GM12874 (cell line): ENCODE results near the gene SDHA.

Experiments used
- TF ChIP-seq, protein P1 (sequence below): IDR thresholded peaks from 2 replicates; pipeline ENCODE4 v1.5.1; 2011; ENCODE audit warnings: low read depth, mild to moderate bottlenecking, control low read depth, low read length, moderate library complexity; ENCODE audit not compliant: insufficient read depth

The SDHA gene

DNA sequence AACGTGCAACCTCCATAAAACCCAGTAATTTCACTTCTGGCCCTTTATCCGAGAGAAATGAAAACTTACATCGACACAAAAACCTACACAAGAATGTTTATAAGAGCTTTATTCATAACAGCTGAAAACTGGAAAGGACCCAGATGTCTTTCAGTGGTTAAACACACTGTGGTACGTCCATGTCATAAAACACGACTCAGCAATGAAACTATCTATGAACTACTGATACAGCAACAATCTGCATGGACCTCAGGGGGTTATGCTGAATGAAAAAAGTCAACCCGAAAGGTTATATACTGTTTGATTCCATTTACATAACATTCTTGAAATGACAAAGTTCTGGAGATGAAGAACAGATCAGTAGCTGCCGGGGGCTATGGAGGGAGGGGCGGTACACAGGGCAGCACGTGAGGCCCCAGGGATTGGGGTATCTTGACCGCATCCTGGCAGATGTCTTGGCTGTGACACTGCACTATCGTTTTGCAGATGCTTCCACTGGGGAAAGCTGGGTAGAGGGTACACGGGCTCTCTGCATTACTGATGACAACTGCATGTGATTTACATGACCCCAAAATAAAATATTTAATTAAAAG is 4.2 kb upstream of the SDHA start:
- TF ChIP-seq, protein P1, sequence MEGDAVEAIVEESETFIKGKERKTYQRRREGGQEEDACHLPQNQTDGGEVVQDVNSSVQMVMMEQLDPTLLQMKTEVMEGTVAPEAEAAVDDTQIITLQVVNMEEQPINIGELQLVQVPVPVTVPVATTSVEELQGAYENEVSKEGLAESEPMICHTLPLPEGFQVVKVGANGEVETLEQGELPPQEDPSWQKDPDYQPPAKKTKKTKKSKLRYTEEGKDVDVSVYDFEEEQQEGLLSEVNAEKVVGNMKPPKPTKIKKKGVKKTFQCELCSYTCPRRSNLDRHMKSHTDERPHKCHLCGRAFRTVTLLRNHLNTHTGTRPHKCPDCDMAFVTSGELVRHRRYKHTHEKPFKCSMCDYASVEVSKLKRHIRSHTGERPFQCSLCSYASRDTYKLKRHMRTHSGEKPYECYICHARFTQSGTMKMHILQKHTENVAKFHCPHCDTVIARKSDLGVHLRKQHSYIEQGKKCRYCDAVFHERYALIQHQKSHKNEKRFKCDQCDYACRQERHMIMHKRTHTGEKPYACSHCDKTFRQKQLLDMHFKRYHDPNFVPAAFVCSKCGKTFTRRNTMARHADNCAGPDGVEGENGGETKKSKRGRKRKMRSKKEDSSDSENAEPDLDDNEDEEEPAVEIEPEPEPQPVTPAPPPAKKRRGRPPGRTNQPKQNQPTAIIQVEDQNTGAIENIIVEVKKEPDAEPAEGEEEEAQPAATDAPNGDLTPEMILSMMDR, result no peak

DNA sequence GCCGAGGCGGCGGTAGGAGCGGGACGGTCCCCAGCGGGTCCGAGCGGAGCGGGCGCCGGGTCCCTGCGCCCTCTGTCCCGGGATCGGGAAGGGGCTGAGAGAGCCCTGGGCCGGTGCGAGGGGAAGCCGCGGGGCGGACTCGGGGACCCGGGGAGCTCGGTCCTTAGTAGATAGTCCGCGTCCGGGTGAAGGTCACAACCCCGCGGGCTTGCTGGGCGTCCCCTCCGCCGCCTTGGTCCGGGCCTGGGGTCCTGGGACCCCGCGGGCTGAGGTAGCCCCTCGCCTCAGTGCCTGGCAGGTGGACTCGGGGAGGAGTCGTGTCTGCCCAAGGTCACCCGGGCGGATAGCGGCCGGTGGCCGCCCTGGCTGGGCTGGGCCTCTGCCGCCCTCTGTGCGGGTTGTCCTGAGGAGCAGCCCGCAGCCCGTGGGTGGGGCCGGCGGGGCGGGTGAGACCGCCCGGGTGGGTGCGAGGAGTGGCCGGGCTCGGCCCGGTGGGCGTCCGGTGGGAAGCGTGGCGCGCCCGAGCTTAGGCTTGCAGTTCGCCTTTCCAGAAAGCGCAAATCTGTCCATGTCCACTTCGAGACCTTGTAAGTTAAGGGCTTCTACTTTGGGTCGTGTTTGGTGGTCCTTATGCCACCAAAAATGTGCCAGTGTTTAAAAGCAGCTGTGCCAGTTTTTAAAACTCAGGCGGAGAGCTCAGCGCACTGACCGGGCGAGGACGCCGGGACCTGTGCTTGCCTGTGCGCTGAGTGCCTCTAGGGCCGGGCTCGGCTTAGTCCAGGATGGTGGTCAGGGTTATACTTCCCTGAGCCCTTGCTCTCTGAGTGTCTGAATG is 554 bp downstream of the SDHA start:
- TF ChIP-seq, protein P1, result no peak

DNA sequence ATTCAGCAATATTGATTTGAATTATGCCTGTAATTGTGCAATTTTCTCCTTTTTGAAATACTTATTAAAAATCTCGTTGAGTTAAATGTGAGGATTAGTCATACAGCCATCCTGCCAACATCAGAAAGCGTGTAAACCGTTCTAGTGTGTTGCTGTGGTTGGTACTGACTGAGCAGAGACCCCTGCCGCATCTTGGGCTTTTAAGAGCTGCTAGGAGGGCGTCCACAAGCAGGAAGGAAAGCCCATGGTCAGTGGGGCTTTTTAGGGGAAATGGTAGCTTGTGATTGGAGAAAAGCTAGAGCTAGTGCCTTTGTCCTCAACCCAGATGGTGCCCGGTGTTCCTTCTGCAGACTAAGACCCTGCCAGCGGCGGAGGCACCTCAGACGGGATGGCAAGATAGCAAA is 1.3 kb downstream of the SDHA start:
- TF ChIP-seq, protein P1, result no peak

DNA sequence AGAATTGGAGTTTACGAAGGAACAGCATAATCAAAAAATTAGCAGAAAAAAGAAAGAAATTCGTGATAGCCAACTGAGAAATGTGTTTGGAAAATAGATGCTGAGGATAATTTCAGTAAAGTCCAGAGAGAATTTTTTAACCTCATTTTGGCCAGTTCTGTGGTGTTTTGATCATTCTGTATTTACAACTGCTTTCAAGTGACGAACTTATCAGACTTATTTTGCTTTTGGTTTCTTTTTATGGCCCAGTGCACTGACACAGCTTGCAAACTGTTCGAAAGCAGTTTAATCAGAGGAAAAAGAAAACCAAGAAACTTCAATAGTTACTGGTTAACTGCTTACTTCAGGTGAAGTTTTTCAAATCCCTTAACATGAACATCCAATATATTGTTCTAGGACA is 1.9 kb downstream of the SDHA start:
- TF ChIP-seq, protein P1, result no peak

DNA sequence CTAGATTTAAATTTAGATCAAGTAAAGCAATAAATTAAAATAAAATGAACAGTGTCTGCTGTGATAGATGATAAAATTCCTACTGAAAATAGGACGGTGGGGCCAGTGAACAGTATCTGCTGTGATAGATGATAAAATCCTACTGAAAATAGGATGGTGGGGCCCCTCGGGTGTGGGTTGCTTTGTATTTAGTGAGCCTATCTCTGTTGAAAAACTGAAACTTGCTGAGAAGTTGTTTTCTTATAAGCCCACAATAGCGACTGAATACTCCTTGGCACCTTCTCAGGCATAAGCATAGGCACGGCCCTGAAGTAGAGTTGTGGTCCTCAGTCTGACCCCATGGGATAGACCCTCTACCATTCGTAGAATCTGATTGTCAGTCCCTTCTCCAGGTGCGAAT is 5.7 kb downstream of the SDHA start:
- TF ChIP-seq, protein P1, result no peak

DNA sequence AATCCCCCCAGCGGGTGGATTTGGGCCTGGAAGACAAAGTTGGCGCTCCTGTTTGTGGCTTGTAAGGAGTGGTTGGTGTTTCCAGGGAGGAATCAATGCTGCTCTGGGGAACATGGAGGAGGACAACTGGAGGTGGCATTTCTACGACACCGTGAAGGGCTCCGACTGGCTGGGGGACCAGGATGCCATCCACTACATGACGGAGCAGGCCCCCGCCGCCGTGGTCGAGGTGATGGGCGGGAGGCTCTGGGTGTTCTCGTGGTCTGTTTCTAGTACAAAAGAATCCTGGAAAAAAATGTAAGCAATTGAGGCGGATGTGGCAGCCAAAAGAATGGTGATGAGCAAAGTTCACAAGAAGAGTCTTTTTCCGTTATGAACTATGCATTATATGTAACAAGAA is 7.2 kb downstream of the SDHA start:
- TF ChIP-seq, protein P1, result no peak

DNA sequence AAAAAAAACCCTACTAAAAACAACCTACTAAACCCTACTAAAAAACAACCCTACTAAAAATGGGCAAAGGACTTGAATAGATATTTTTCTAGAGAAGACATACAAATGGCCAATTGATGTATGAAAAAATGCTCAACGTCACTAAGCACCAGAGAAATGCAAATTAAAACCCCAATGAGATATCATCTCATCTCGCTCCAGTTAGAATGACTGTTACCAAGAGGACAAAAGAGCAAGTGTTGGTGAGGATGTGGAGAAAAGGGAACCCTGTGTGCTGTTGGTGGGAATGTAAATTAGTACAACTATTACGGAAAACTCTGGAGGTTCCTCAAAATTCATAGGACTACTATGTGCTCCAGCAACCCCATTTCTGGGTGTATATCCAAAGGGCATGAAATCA is 10.8 kb downstream of the SDHA start:
- TF ChIP-seq, protein P1, result no peak
